ENCODE results near the gene MITF.

The MITF gene

GRCh38 chr3:69761896-69762767, 22.9 kb downstream of the MITF start:
- DNase-seq (ENCODE audit: low read depth): no peak

GRCh38 chr3:69762768-69763229, 23.5 kb downstream of the MITF start:
- DNase-seq (ENCODE audit: low read depth): no peak

- DNase-seq (ENCODE audit: low read depth): no peak
These were observed 24.2 kb downstream of the MITF start for GRCh38 chr3:69763458-69763857.

- DNase-seq (ENCODE audit: low read depth): no peak
These were observed 25.0 kb downstream of the MITF start for GRCh38 chr3:69764121-69764741.

- DNase-seq (ENCODE audit: low read depth): no peak
These were observed 25.6 kb downstream of the MITF start for GRCh38 chr3:69764861-69765260.

- no peak for DNase-seq (ENCODE audit: low read depth)
These were observed 27.4 kb downstream of the MITF start for GRCh38 chr3:69766638-69767037.

GRCh38 chr3:69767571-69767970, 28.3 kb downstream of the MITF start:
- DNase-seq (ENCODE audit: low read depth): no peak

- DNase-seq (ENCODE audit: low read depth): no peak
These were observed 29.2 kb downstream of the MITF start for GRCh38 chr3:69768438-69768837.

- no peak for DNase-seq (ENCODE audit: low read depth)
These were observed 31.0 kb downstream of the MITF start for GRCh38 chr3:69770219-69770618.

GRCh38 chr3:69770976-69771634, 31.8 kb downstream of the MITF start:
- DNase-seq (ENCODE audit: low read depth): no peak

- no peak for DNase-seq (ENCODE audit: low read depth)
These were observed 33.0 kb downstream of the MITF start for GRCh38 chr3:69772152-69772867.

- no peak for DNase-seq (ENCODE audit: low read depth)
These were observed 34.8 kb downstream of the MITF start for GRCh38 chr3:69774029-69774428.

- no peak for DNase-seq (ENCODE audit: low read depth)
These were observed 36.5 kb downstream of the MITF start for GRCh38 chr3:69775751-69776150.

GRCh38 chr3:69776289-69776688, 37.0 kb downstream of the MITF start:
- DNase-seq (ENCODE audit: low read depth): no peak

GRCh38 chr3:69776920-69777581, 37.8 kb downstream of the MITF start:
- DNase-seq (ENCODE audit: low read depth): no peak

- DNase-seq (ENCODE audit: low read depth): no peak
These were observed 38.3 kb downstream of the MITF start for GRCh38 chr3:69777582-69777967.

- no peak for DNase-seq (ENCODE audit: low read depth)
These were observed 42.3 kb downstream of the MITF start for GRCh38 chr3:69781593-69781992.

GRCh38 chr3:69784954-69785514, 45.8 kb downstream of the MITF start:
- no peak for DNase-seq (ENCODE audit: low read depth)

GRCh38 chr3:69785769-69786320, 46.6 kb downstream of the MITF start:
- no peak for DNase-seq (ENCODE audit: low read depth)

GRCh38 chr3:69786854-69787253, 47.6 kb downstream of the MITF start:
- no peak for DNase-seq (ENCODE audit: low read depth)
